IPS DF 6.9 (cell line): ENCODE measurements around the gene SLC66A2.

Experiments used
- DNase-seq: peaks from one replicate; pipeline ENCODE4 v3.0.0-alpha.2; 2013; ENCODE audit warnings: low read depth, low spot score
- H3K27ac ChIP-seq: one replicate; pipeline ENCODE4 v1.5.1; 2013; ENCODE audit warnings: low read length, control low read depth
- H3K27me3 ChIP-seq: 2 replicates; pipeline ENCODE4 v1.6.1; 2013; ENCODE audit warnings: mild to moderate bottlenecking, low read length; ENCODE audit not compliant: control insufficient read depth, insufficient read depth
- H3K36me3 ChIP-seq: 2 replicates; pipeline ENCODE4 v1.6.1; 2013; ENCODE audit warnings: low read length; ENCODE audit not compliant: control insufficient read depth, insufficient read depth
- H3K4me1 ChIP-seq: 2 replicates; pipeline ENCODE4 v1.6.1; 2013; ENCODE audit warnings: low read length; ENCODE audit not compliant: control insufficient read depth, insufficient read depth
- H3K4me3 ChIP-seq: 2 replicates; pipeline ENCODE4 v1.5.1; 2013; ENCODE audit warnings: mild to moderate bottlenecking, low read length
- H3K9me3 ChIP-seq: 2 replicates; pipeline ENCODE4 v1.6.1; 2013; ENCODE audit warnings: low read length, inconsistent platforms; ENCODE audit not compliant: control insufficient read depth, insufficient read depth
- WGBS: extraction: QIAGEN DNeasy Blood & Tissue Kit; methylation state at CpG from one replicate; pipeline ENCODE4 v1.1.7; 2013; ENCODE audit warnings: mixed read lengths, missing lambda C conversion rate; ENCODE audit not compliant: insufficient read length, insufficient coverage; 5-methylcytosine and 5-hydroxymethylcytosine counted together

SLC66A2 gene

DNA sequence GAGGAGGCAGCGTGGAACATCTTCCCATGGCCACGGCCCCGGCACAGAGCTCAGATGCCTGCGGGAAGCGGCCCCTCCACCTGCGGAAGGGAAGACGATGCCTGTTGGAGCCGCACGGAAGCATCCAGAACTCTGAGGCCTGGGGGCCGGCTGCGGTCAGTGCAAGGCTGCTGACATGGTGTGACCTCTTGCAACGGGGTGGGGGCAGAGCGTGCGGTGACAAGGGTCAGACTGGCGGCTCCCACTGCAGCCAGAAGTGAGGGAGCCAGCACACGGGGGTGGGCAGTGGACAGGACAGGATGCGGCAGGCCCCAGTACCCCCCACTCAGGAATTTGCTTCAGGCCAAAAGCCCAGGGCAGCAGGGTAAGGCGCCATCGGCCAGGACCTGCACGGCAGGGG lies 48.8 kb downstream of the SLC66A2 start:
- no peak overlapping the region for H3K4me3 ChIP-seq
- no peak overlapping the region for H3K27ac ChIP-seq
- H3K9me3 ChIP-seq = peaks cover 8% of the 10 kb centered on the region
- no peaks in the 10 kb centered on the region for H3K27me3 ChIP-seq
- no CpG with 5 or more reads among the region's 20 CpGs for WGBS
- no peaks in the 10 kb centered on the region for H3K4me1 ChIP-seq
- peaks cover 2% of the 10 kb centered on the region; the same call in 1 of the 2 replicates for H3K36me3 ChIP-seq
- no peak for DNase-seq

DNA sequence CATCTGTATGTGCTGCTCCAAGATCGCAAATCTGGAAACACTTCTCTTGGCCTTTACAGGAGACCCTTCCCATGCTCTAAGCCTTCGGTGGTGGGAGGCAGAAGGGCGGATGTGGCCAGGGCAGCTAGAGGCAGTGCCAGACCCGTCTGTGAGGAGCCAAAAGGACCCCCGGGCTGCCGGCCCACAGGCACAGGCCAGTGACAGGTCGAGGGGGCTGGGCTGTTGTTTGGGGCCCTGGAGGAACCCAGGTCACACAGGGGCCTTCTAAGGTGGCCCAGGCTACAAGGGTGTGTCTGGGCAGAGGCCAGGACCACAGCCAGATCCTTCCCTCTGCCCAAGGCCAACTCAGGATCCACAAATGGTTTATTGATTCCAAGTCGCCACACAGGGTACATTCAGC lies 49.4 kb downstream of the SLC66A2 start:
- no peak for DNase-seq
- Histone ChIP-seq H3K36me3 (peaks cover 2% of the 10 kb centered on the region; the same call in 1 of the 2 replicates), H3K27ac (no peak overlapping the region), H3K9me3 (peaks cover 8% of the 10 kb centered on the region), H3K4me1 (no peaks in the 10 kb centered on the region), H3K27me3 (no peaks in the 10 kb centered on the region), H3K4me3 (no peak overlapping the region)
- no CpG with 5 or more reads among the region's 8 CpGs for WGBS

DNA sequence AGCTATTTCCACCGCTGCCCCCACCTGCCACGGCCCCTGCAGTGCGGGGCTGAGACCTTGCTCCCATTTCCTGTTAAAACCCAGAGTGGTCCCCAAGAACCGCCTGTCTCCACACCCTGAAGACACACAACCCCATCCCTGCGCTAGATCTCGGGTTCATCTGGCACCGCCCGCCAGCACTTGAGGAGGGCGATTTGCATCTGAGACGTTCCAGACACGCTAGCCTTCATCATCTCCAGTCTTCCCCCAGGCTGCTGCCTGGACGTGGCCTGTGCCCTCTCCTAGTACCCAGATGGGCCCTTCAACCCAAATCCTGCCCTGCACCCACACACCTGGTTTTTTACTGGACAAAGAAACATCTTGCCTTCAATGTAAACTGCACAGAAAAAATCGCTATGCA lies 49.8 kb downstream of the SLC66A2 start:
- WGBS = no CpG with 5 or more reads among the region's 13 CpGs

DNA sequence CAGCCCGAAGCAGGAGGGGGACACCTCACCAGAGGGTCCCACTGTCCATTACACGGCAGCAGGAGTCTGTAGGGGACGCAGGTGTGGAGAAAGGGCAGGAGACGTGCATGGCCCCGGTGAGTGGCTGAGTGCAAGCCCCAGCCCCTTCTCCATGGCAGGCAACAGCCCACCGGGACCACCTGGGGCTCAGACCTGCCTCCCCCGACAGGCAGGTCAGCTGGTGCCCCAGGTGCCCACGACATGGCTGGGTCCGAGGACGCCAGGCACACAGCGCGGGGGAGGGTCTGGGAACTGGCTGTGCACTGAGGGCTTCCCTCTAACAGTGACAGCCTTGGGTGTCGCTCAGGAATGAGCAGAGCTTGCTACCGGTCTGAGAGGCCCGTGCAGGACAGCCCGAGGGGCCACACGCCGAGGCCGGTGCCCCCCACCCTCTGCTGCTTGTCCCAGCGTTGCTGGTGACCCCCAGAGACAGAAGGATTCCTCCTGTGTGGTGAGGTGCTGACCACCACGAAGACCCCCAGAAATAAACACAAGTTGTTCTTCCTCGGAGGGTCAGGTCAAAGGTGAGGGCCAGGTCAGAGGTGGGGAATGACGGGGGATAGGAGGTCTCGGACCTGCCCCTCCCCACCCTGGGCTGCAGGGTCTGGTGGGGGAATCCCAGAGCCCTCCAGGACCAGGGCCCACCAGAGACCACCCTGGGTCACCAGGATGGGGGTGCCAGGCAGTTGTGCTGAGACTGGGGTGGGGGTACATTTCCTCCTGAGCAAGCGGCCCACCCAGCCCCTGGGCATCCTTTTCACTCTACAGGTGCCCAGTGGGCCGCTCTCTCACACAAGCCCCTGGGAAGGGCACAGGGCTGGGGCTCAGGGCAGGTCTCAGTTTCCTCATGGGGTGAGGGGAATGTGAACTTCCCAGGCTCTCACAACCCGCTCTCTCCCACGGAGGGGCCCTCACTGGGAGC lies 50.6 kb downstream of the SLC66A2 start:
- Histone ChIP-seq H3K9me3 (peaks cover 8% of the 10 kb centered on the region), H3K4me3 (no peak overlapping the region), H3K4me1 (no peaks in the 10 kb centered on the region), H3K27ac (no peak overlapping the region), H3K36me3 (peaks cover 2% of the 10 kb centered on the region; the same call in 1 of the 2 replicates), H3K27me3 (no peaks in the 10 kb centered on the region)
- no peak for DNase-seq
- WGBS = no CpG with 5 or more reads among the region's 28 CpGs

More for the DNA sequence above, 49.8 kb downstream of the SLC66A2 start:
- Histone ChIP-seq H3K36me3 (peaks cover 2% of the 10 kb centered on the region; the same call in 1 of the 2 replicates), H3K27ac (no peak overlapping the region), H3K27me3 (no peaks in the 10 kb centered on the region), H3K4me3 (no peak overlapping the region), H3K9me3 (peaks cover 8% of the 10 kb centered on the region), H3K4me1 (no peaks in the 10 kb centered on the region)
- no peak for DNase-seq

DNA sequence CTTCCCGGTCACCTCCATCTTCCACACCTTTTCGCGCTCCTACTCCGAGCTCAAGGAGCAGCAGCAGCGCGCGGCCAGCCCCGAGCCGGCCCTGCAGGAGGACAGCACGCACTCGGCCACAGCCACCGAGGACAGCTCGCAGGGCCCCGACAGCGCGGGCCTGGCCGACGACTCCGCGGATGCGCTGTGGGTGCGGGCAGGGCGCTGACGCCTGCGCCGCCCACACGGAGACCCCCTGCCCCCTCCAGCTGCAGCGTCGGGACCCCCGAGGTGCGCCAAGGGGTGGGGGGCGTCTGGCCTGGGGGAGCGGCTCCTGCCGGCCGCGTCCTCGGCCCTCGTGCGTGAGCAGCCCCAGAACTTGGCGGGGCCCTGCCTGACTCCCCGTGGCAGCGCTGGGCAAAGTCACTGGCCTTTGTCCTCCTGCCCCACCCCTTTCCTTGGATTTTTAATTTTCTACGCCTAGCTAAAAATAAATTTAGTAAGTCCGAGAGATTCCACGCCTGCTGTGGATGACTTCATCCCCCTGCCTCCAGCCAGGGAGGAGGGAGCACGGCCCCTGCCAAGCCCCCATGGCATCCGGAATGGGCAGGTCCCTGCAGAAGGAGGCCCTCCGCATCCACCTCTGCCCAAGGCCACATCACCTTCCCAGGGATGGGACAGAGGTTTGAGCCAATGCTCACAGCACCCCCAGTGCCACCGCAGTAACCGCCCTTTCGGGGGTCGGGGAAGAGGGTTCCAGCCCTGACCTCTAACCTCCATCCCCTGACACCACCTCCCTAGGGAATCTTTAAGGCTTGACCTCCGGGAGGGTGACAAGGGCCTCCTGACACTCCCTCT lies 51.6 kb downstream of the SLC66A2 start:
- no peak overlapping the region for H3K4me3 ChIP-seq
- no CpG with 5 or more reads among the region's 53 CpGs for WGBS

DNA sequence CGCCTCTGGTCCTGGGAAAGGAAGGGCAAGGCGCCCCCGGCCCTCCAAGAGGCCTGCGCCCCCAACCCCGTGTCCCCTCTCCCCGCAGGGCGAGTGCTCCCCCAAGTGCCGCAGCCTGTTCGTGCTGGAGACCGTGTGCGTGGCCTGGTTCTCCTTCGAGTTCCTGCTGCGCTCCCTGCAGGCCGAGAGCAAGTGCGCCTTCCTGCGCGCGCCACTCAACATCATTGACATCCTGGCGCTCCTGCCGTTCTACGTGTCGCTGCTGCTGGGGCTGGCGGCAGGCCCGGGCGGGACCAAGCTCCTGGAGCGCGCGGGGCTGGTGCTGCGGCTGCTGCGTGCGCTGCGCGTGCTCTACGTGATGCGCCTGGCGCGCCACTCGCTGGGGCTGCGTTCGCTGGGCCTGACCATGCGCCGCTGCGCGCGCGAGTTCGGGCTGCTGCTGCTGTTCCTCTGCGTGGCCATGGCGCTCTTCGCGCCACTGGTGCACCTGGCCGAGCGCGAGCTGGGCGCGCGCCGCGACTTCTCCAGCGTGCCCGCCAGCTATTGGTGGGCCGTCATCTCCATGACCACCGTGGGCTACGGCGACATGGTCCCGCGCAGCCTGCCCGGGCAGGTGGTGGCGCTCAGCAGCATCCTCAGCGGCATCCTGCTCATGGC lies 52.4 kb downstream of the SLC66A2 start:
- no peak for DNase-seq
- H3K9me3 ChIP-seq = peaks cover 8% of the 10 kb centered on the region
- no CpG with 5 or more reads among the region's 70 CpGs for WGBS
- H3K36me3 ChIP-seq = peaks cover 2% of the 10 kb centered on the region; the same call in 1 of the 2 replicates
- no peak overlapping the region for H3K27ac ChIP-seq
- no peak overlapping the region for H3K4me3 ChIP-seq
- H3K4me1 ChIP-seq = no peaks in the 10 kb centered on the region
- no peaks in the 10 kb centered on the region for H3K27me3 ChIP-seq

More for the DNA sequence above, 51.6 kb downstream of the SLC66A2 start:
- no peak for DNase-seq
- Histone ChIP-seq H3K27me3 (no peaks in the 10 kb centered on the region), H3K36me3 (peaks cover 2% of the 10 kb centered on the region; the same call in 1 of the 2 replicates), H3K27ac (no peak overlapping the region), H3K9me3 (peaks cover 8% of the 10 kb centered on the region), H3K4me1 (no peaks in the 10 kb centered on the region)

DNA sequence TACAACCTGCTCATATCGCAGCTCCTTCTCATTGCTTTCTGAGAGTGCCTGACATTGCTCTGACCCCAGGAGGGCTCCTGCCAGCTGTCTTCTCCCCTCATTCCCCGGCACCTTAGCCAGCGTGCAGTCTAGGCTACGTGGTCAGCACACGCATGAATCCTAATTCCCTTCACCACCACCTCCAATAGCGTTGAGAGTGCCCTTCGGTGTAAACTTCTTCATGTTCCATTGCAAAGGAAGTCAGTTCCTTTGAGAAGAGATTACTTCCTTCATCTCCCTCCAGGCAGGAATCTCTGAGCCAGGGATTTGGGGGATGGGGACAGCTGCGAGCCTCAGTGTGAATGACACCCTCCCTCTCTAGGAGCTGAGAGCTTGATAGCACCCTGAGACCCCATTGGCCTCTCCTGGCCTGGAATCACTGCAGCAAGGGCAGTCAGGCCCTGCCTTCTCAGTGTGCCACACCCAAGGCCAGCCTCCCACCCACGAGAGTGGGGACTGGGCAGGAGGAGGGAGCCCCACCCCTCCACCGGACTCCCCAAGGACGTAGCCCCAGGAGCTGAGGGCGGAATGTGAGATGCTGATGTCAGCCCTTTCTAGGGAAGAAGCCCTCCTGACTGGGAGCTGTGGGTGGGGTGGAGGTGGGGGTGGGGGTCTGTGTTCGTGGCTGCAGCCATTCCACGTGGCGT lies 53.4 kb downstream of the SLC66A2 start:
- H3K36me3 ChIP-seq = peaks cover 2% of the 10 kb centered on the region; the same call in 1 of the 2 replicates
- H3K27me3 ChIP-seq = no peaks in the 10 kb centered on the region
- H3K27ac ChIP-seq = no peak overlapping the region
- peaks cover 8% of the 10 kb centered on the region for H3K9me3 ChIP-seq
- no peak for DNase-seq
- WGBS = no CpG with 5 or more reads among the region's 15 CpGs
- H3K4me1 ChIP-seq = no peaks in the 10 kb centered on the region
- H3K4me3 ChIP-seq = no peak overlapping the region

DNA sequence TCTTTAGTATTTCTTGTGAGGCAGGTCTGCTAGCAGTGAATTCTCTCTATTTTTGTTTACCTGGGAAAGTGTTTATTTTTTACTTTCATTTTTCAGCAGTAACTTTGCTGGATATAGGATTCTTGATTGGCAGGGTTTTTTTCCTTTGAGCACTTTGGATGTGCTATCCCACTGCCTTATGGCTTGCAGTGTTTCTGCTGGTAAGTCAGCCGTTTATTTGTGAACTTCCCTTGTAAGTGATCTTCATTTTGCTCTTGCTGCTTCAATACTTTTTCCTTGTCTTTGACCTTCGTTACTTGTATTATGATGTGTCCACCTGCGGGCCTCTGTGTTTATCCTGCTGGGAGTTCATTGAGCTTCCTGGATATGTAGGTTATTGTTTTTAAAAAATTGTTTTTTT lies 54.7 kb downstream of the SLC66A2 start:
- no peak for DNase-seq
- H3K36me3 ChIP-seq = peaks cover 2% of the 10 kb centered on the region; the same call in 1 of the 2 replicates
- H3K27me3 ChIP-seq = no peaks in the 10 kb centered on the region
- peaks cover 8% of the 10 kb centered on the region for H3K9me3 ChIP-seq
- no peak overlapping the region for H3K4me3 ChIP-seq
- no peak overlapping the region for H3K27ac ChIP-seq
- no peaks in the 10 kb centered on the region for H3K4me1 ChIP-seq
- no CpG with 5 or more reads among the region's 3 CpGs for WGBS

DNA sequence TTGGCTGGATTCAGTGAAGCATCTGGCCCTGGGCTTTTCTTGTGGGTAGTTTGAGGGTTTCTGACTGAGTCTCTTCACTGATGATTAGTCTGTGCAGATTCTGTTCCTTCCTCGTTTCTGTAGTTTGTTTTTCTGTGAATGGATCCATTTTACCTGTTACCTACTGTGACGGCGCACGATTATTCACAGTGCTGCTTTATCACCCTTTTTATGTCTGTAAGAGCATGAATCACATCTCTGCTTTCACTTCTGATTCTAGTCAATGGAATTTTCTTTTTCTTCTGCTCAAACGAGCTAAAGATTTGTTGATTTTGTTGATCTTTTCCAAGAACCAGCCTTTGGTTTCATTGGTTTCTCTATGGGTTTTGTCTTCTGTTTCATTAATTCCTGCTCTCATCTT lies 60.8 kb downstream of the SLC66A2 start:
- peaks cover 2% of the 10 kb centered on the region for H3K9me3 ChIP-seq

More for the DNA sequence above, 60.8 kb downstream of the SLC66A2 start:
- H3K27ac ChIP-seq = no peak overlapping the region
- no CpG with 5 or more reads among the region's 5 CpGs for WGBS
- H3K36me3 ChIP-seq = no peaks in the 10 kb centered on the region
- H3K4me1 ChIP-seq = no peaks in the 10 kb centered on the region
- DNase-seq = no peak
- H3K4me3 ChIP-seq = no peak overlapping the region
- H3K27me3 ChIP-seq = no peaks in the 10 kb centered on the region
